ENCODE measurements around the gene SORCS2. TPM values are rescaled to one million over a fixed set of nuclear protein-coding genes. Genes with fewer than 3 reads are reported as not detected.

The SORCS2 gene
- total RNA-seq, 5 donors from 2014 or later (not counting 1 experiment from before 2014, with no cell fraction given): 0.22 TPM; not detected in 4

DNA sequence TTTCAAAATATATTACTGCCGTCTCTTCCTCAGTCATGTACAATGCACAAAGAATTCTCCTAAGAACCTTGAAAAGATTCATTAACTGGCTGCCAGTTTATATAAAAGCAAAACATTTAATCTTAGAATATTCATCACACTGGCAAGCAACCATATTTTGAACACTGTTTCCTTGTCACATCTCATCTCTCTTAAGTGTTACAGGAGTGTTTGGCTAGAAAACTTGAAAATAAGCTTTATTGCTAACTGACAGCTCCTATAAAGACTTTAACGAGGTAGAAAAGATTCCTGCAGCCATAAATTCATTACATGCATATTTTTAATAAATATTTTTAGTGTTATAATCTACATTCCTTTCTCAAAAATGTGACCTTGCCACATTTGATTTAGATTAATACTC, 597.7 kb downstream of the SORCS2 start:
- Mint-ChIP-seq H3K27me3 (no peaks in the 10 kb centered on the region), H3K9me3 (no peaks in the 10 kb centered on the region), H3K27ac (no peak overlapping the region), H3K4me3 (no peak overlapping the region), H3K4me1 (peaks cover 0 to 8% (median 0%) of the 10 kb centered on the region in 3 donors), H3K36me3 (peaks cover 38% of the 10 kb centered on the region)
- no peak overlapping the region for H3K27ac ChIP-seq (ENCODE audit: low read length)
- ATAC-seq (replicated peaks in 1 of 4): no peak
- no peak for DNase-seq
- ChIA-PET POLR2A (no interaction called here), CTCF (no interaction called here)
- no peaks in the 10 kb centered on the region for H3K4me1 ChIP-seq (ENCODE audit: control insufficient read depth in 1 of 2, extremely low read depth in 1 of 2, insufficient read depth in 2 of 2, low read length in 2 of 2)
- peaks cover 0 to 7% of the 10 kb centered on the region in 2 donors for H3K36me3 ChIP-seq (ENCODE audit: control insufficient read depth in 2 of 2, extremely low read depth in 1 of 2, insufficient read depth in 1 of 2, low read length in 1 of 2)
- no peaks in the 10 kb centered on the region for H3K27me3 ChIP-seq (replicated peaks in 1 of 2; ENCODE audit: control insufficient read depth in 2 of 2, extremely low read depth in 1 of 2, insufficient read depth in 2 of 2, low read length in 1 of 2)
- 83% methylated on average over 1 of the region's 2 CpGs for WGBS (ENCODE audit: insufficient coverage)
- no peaks in the 10 kb centered on the region for H3K9me3 ChIP-seq
- H3K4me3 ChIP-seq (ENCODE audit: control insufficient read depth in 1 of 2, extremely low read depth in 1 of 2, low read length in 1 of 2): no peak overlapping the region

DNA sequence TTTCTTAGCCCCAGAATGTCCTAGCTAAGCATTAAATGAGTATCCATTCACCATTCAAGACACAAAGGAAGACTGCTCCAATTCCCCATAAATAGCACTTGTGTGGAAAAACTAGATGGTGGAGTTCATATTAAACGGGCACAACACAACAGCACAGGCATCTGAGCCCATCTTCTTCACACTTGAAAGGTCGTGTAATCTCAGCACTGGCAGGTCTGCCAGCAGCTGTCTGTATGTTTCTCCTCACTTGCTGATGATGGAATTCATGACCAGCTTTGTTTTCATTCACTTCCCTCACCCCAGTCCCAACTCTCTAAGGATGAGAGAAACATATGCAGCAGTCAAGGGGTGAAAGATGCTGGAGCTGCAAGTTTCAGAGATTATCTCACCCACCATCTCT, 598.7 kb downstream of the SORCS2 start:
- H3K9me3 ChIP-seq: no peaks in the 10 kb centered on the region
- Mint-ChIP-seq H3K4me1 (peaks cover 0 to 3% (median 0%) of the 10 kb centered on the region in 3 donors), H3K27ac (no peak overlapping the region), H3K4me3 (no peak overlapping the region), H3K36me3 (peaks cover 32% of the 10 kb centered on the region), H3K9me3 (no peaks in the 10 kb centered on the region), H3K27me3 (no peaks in the 10 kb centered on the region)
- DNase-seq (no peak), ATAC-seq (replicated peaks in 1 of 4) (no peak)
- no peaks in the 10 kb centered on the region for H3K36me3 ChIP-seq (ENCODE audit: control insufficient read depth in 2 of 2, extremely low read depth in 1 of 2, insufficient read depth in 1 of 2, low read length in 1 of 2)
- CTCF ChIA-PET: no interaction called here
- H3K27me3 ChIP-seq (replicated peaks in 1 of 2; ENCODE audit: control insufficient read depth in 2 of 2, extremely low read depth in 1 of 2, insufficient read depth in 2 of 2, low read length in 1 of 2): no peaks in the 10 kb centered on the region
- H3K4me1 ChIP-seq (ENCODE audit: control insufficient read depth in 1 of 2, extremely low read depth in 1 of 2, insufficient read depth in 2 of 2, low read length in 2 of 2): no peaks in the 10 kb centered on the region
- POLR2A ChIA-PET: no interaction called here
- no peak overlapping the region for H3K4me3 ChIP-seq (ENCODE audit: control insufficient read depth in 1 of 2, extremely low read depth in 1 of 2, low read length in 1 of 2)
- no peak overlapping the region for H3K27ac ChIP-seq (ENCODE audit: low read length)
- WGBS (ENCODE audit: insufficient coverage): no CpG with 5 or more reads among the region's 2 CpGs

Other genes with a start within 250 kb of the SORCS2 start
- 10 to 100 TPM; 36.6 to 44.8 (median 42.3) TPM for gene TADA2B, start 149.2 kb upstream of the SORCS2 start, total RNA-seq
- gene GRPEL1, start 124.5 kb upstream of the SORCS2 start, total RNA-seq: 10 to 100 TPM; 29.9 to 54.6 (median 36.8) TPM
- gene PSAPL1, start 242.4 kb downstream of the SORCS2 start, total RNA-seq: not detected